BE2C (cell line): ENCODE measurements around the gene NPC1L1.

Source experiments
- DNase-seq: peaks from one replicate; pipeline ENCODE4 v3.0.0-alpha.2; 2020
- H3K27me3 ChIP-seq: fragments of 250-450 bp; sonication (Bioruptor Pico); 2 replicates; pipeline ENCODE4 v1.5.1; 2020; ENCODE audit warnings: mild to moderate bottlenecking
- H3K36me3 ChIP-seq: fragments of 250-450 bp; sonication (Bioruptor Pico); 2 replicates; pipeline ENCODE4 v1.5.1; 2020; ENCODE audit warnings: mild to moderate bottlenecking
- H3K4me1 ChIP-seq: fragments of 250-450 bp; sonication (Bioruptor Pico); 2 replicates; pipeline ENCODE4 v1.5.1; 2020
- H3K4me3 ChIP-seq: 2 replicates; pipeline ENCODE4 v1.5.1; 2011; ENCODE audit warnings: low read depth, low read length
- H3K9me3 ChIP-seq: fragments of 250-450 bp; sonication (Bioruptor Pico); 2 replicates; pipeline ENCODE4 v1.5.1; 2020
- TF ChIP-seq, protein P1 (sequence below): IDR thresholded peaks from 2 replicates; pipeline ENCODE4 v1.5.1; 2012; ENCODE audit warnings: mild to moderate bottlenecking, low read depth, low read length

The NPC1L1 gene

DNA sequence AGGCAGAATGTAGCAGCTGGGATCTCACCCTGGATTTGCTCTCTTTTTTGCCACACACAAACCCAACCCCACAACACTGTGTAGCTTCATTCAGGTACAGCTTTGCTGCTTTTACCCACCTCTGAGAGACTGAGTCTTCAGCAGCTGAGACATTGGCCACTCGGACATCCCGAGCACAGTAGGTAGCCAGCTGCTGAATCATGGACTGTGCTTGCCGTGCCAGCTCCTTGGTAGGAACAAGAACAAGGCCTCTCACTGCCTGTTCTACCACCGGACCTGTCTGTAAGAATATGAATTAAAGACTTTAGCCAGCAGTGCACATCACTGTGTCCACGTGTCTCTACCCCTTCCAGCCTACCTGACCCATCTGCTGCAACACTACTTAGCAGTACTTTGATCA lies 31.6 kb upstream of the NPC1L1 start:
- H3K4me1 ChIP-seq = no peaks in the 10 kb centered on the region
- TF ChIP-seq, protein P1, sequence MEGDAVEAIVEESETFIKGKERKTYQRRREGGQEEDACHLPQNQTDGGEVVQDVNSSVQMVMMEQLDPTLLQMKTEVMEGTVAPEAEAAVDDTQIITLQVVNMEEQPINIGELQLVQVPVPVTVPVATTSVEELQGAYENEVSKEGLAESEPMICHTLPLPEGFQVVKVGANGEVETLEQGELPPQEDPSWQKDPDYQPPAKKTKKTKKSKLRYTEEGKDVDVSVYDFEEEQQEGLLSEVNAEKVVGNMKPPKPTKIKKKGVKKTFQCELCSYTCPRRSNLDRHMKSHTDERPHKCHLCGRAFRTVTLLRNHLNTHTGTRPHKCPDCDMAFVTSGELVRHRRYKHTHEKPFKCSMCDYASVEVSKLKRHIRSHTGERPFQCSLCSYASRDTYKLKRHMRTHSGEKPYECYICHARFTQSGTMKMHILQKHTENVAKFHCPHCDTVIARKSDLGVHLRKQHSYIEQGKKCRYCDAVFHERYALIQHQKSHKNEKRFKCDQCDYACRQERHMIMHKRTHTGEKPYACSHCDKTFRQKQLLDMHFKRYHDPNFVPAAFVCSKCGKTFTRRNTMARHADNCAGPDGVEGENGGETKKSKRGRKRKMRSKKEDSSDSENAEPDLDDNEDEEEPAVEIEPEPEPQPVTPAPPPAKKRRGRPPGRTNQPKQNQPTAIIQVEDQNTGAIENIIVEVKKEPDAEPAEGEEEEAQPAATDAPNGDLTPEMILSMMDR = no peak
- H3K4me3 ChIP-seq = peak overlapping the region; percentile 97
- no peak for DNase-seq
- H3K27me3 ChIP-seq = no peaks in the 10 kb centered on the region
- peaks cover 56% of the 10 kb centered on the region for H3K36me3 ChIP-seq
- H3K9me3 ChIP-seq = no peaks in the 10 kb centered on the region

DNA sequence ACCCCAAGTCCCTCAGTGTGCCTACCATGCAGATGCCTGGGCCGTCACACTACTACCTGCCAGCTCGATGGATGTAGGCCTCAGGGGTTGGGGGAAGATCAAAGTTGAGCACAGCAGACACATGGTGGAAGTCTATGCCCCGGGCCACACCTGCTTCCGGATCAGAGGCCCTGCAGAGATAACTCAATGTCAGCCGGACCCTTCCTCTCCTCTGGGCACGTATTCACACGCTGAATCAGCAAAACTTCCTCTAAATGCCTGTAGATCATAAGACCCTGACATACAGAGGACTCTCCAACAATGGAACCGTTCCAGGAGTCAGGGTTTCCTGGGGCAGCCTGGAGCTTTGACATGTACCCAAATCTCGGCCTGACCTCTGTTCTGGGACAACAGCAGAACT lies 28.8 kb upstream of the NPC1L1 start:
- Histone ChIP-seq H3K36me3 (peaks cover 75% of the 10 kb centered on the region), H3K27me3 (no peaks in the 10 kb centered on the region), H3K9me3 (no peaks in the 10 kb centered on the region), H3K4me1 (no peaks in the 10 kb centered on the region), H3K4me3 (no peak overlapping the region)
- TF ChIP-seq, protein P1 = no peak
- DNase-seq = no peak

DNA sequence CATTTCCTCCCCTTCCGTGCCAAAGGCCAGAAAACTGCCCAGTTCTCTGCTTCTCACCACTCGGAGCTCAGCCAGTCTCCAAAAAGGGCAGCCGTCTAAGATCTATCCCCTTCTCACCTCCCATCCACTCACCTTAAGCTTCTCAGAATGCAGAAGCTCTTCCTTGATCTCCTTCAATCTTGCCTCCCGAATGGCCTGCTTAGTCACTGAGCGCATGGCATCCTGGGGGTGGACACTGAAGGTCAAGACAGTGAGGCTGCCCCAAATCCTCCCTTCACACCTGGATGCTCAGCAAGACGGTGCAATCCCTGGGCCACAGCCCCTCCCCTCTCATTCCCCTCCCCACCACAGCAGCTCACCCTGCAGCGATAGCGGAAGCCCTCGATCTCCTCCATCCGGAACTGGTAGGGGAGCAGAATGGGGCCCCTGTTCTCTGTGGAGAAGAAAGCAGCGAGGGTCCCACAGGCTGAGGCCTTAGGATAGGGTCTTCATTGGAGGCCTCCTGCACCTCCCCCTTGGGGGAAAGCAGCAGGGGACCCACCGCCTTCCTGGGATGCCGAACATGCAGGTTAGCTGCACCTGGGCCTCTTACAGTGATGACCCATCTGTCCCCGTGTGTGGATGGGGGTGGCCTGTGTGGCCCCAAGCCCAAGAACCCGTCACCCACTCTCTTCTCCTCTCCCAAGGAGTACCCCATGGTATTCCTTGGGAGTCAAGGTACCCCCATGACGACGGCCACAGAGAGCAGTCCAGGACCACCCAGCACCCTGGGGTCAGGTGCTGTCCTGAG lies 27.8 kb upstream of the NPC1L1 start:
- Histone ChIP-seq H3K4me1 (no peaks in the 10 kb centered on the region), H3K4me3 (no peak overlapping the region), H3K9me3 (no peaks in the 10 kb centered on the region), H3K27me3 (no peaks in the 10 kb centered on the region), H3K36me3 (peaks cover 82% of the 10 kb centered on the region)
- TF ChIP-seq, protein P1 = no peak
- DNase-seq = no peak

DNA sequence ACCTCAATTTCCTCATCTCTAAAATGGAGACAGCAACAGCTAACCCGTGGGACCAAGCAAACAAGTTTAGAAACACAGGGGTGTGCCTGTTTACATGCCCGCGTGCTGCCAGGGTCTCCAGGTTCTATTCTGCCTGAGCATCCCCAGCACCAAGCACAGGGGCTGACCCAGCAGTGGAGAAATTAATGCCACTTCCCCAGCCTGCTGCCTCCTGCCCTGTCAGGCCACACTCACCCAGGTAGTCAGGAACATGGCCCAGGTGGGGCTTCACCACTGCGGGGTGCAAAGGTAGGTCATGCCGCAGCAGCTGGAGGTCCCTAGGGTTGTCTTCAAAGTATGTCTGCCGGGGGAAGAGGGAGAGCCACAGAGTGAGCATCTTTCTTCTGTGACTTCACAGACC lies 26.8 kb upstream of the NPC1L1 start:
- DNase-seq = no peak
- TF ChIP-seq, protein P1 = no peak
- Histone ChIP-seq H3K4me1 (no peaks in the 10 kb centered on the region), H3K9me3 (no peaks in the 10 kb centered on the region), H3K27me3 (no peaks in the 10 kb centered on the region), H3K36me3 (peaks cover 81% of the 10 kb centered on the region), H3K4me3 (no peak overlapping the region)

DNA sequence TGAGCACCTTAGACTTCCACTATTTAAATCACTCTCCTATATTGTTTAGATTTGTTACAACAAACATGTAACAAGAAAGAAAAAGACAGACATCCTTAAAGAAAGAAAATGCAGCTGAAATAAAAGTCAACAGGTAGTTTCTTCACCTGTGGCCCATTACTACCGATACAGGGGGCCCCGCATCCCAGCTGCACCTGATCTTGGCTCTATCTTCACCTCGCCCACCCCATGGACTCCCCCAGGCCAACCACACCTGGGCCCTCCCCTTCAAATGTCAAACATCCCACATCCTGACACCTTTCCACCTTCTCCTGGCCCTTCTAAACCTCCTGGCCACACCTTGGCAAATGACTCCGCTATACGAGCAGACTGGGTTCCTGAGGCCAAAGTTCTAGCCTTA lies 25.6 kb upstream of the NPC1L1 start:
- H3K36me3 ChIP-seq = peaks cover 69% of the 10 kb centered on the region
- H3K27me3 ChIP-seq = no peaks in the 10 kb centered on the region
- TF ChIP-seq, protein P1 = no peak
- H3K9me3 ChIP-seq = no peaks in the 10 kb centered on the region
- no peak for DNase-seq
- H3K4me1 ChIP-seq = no peaks in the 10 kb centered on the region
- H3K4me3 ChIP-seq = no peak overlapping the region

DNA sequence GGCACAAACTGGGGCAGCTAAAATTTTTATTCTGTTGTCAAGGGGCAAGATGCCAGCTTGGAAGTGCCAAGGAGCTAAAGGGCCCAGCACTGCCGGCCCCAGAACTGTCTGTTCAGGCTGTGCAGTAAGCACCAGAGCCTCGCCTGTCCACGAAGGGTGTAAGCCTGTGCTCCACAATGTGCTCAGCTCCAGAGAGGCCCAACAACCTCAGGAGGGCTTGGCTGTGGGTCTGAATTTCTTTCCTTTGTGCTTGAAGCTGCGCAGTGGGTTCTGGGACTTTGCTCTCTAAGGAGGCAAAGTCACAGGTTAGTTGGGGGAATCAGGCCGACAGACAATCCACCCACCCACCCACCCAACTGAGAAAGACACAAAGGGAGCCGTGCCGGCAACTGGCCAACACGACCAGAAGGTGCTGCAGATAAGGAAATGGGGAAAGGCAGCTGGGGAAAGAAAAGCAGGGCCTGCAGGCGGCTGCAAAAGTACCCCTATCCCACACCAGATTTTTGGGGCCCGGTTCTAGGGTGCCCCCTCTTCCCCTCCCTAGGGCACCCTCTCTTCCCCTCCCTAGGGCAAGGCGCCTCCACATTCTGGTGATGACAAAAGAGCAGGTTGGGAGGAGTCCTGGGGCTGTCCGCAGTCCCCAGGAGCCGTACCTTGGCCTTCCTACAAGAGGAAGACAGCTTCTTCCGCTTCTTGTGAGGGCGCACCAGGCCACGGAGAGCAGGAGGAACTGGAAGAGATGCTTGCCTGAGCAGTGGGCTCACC lies 24.8 kb upstream of the NPC1L1 start:
- H3K9me3 ChIP-seq = no peaks in the 10 kb centered on the region
- H3K4me1 ChIP-seq = no peaks in the 10 kb centered on the region
- DNase-seq = no peak
- H3K27me3 ChIP-seq = no peaks in the 10 kb centered on the region
- H3K36me3 ChIP-seq = peaks cover 62% of the 10 kb centered on the region
- H3K4me3 ChIP-seq = no peak overlapping the region
- TF ChIP-seq, protein P1 = no peak
